Endothelial cell (in vitro differentiated cells): Measurements from ENCODE around the gene POP7. TPM values are rescaled to one million over a fixed set of nuclear protein-coding genes. Genes with fewer than 3 reads are reported as not detected.

Source experiments
- DNase-seq: peaks from one replicate; pipeline ENCODE4 v3.0.0; 2021; ENCODE audit warnings: low spot score
- H3K27ac Mint-ChIP-seq: one replicate; pipeline ENCODE4 v1.8.0; 2021; ENCODE audit warnings: mixed read lengths, inconsistent platforms; ENCODE audit not compliant: unreplicated experiment
- H3K27me3 Mint-ChIP-seq: one replicate; pipeline ENCODE4 v1.8.0; 2021; ENCODE audit warnings: mild to moderate bottlenecking, moderate library complexity, mixed read lengths, inconsistent platforms; ENCODE audit not compliant: unreplicated experiment
- H3K36me3 Mint-ChIP-seq: one replicate; pipeline ENCODE4 v1.8.0; 2021; ENCODE audit warnings: mild to moderate bottlenecking, low read depth, mixed read lengths, inconsistent platforms; ENCODE audit not compliant: unreplicated experiment
- H3K4me1 Mint-ChIP-seq: one replicate; pipeline ENCODE4 v1.8.0; 2021; ENCODE audit warnings: mild to moderate bottlenecking, mixed read lengths, inconsistent platforms; ENCODE audit not compliant: unreplicated experiment
- H3K4me3 Mint-ChIP-seq: one replicate; pipeline ENCODE4 v1.8.0; 2021; ENCODE audit warnings: mild to moderate bottlenecking, mixed read lengths, inconsistent platforms; ENCODE audit not compliant: unreplicated experiment
- H3K9me3 Mint-ChIP-seq: one replicate; pipeline ENCODE4 v1.8.0; 2021; ENCODE audit warnings: mixed read lengths, inconsistent platforms; ENCODE audit not compliant: unreplicated experiment
- total RNA-seq: library from RNA; stranded (reverse); fragmentation: NEBNext Ultra II Directional; extraction: Animal tissue kit (Norgen Biotek cat#: 25700); gene quantifications from one replicate; pipeline ENCODE4 v1.2.1, GENCODE V29; 2021; ENCODE audit not compliant: unreplicated experiment
- TF ChIP-seq, protein P1 (sequence below): fragments of 200-600 bp; sonication (generic); IDR thresholded peaks from one replicate; pipeline ENCODE4 v1.5.0; 2021; ENCODE audit warnings: antibody characterized with exemption; ENCODE audit not compliant: unreplicated experiment

The POP7 gene
- total RNA-seq, 1 donor from 2014 or later, result 30.6 TPM

- TF ChIP-seq, protein P1, sequence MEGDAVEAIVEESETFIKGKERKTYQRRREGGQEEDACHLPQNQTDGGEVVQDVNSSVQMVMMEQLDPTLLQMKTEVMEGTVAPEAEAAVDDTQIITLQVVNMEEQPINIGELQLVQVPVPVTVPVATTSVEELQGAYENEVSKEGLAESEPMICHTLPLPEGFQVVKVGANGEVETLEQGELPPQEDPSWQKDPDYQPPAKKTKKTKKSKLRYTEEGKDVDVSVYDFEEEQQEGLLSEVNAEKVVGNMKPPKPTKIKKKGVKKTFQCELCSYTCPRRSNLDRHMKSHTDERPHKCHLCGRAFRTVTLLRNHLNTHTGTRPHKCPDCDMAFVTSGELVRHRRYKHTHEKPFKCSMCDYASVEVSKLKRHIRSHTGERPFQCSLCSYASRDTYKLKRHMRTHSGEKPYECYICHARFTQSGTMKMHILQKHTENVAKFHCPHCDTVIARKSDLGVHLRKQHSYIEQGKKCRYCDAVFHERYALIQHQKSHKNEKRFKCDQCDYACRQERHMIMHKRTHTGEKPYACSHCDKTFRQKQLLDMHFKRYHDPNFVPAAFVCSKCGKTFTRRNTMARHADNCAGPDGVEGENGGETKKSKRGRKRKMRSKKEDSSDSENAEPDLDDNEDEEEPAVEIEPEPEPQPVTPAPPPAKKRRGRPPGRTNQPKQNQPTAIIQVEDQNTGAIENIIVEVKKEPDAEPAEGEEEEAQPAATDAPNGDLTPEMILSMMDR, result no peak
- H3K27ac Mint-ChIP-seq, result peak overlapping the region; percentile 81
- H3K27me3 Mint-ChIP-seq, result peaks cover 12% of the 10 kb centered on the region
- DNase-seq, result no peak
- peaks cover 12% of the 10 kb centered on the region for H3K36me3 Mint-ChIP-seq
- H3K9me3 Mint-ChIP-seq, result no peaks in the 10 kb centered on the region
- peak overlapping the region; percentile 7 for H3K4me3 Mint-ChIP-seq
- H3K4me1 Mint-ChIP-seq, result peaks cover 5% of the 10 kb centered on the region
Measured at GRCh38 chr7:100677308-100678267, 28.3 kb upstream of the POP7 start.

GRCh38 chr7:100678291-100678984 lies 27.5 kb upstream of the POP7 start:
- Mint-ChIP-seq H3K4me3 (peak overlapping the region; percentile 65), H3K36me3 (peaks cover 12% of the 10 kb centered on the region), H3K27ac (no peak overlapping the region), H3K9me3 (no peaks in the 10 kb centered on the region), H3K4me1 (peaks cover 5% of the 10 kb centered on the region), H3K27me3 (peaks cover 12% of the 10 kb centered on the region)
- TF ChIP-seq, protein P1, result no peak
- DNase-seq, result no peak

DNA sequence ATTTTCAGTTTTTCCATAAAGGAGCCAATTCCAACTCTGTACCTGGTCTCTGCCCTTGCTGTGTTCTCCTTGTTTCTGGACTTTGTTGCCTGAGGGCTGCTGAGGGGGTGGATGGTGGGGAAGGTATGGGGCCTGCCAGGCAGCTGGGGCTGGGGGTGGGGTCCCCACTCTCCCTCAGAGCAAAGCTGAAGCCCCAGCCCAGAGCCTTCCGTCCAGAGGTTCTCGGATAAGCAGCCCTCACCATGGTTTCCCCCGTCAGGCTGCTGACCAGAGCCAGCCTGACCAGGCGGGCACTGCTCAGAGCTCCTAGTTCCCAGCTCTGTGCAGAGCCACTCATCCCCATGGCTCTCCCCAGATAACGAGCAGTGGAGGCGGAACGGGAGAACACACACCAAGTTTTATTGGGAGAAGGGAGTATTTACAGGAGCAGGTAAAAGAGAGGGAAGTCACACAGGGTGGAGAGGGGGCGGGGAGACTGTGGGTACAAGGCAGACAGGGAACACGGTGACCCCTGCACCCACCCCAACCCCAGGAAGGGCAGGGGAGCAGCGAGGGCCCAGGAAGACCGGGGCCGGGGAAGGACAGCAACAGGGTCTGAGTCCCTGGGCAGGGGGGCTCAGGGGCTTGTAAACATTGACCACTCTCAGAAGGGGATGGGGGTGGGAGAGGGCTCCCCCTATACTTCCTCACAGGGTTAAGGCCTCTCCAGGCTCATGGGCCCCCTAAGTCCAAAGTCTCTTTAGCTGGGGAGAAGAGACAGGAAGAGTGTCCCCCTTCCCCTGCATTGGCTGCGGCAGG lies 26.6 kb upstream of the POP7 start:
- DNase-seq, result no peak
- Mint-ChIP-seq H3K36me3 (peaks cover 12% of the 10 kb centered on the region), H3K4me3 (peak overlapping the region; percentile 25), H3K27ac (no peak overlapping the region), H3K4me1 (peaks cover 5% of the 10 kb centered on the region), H3K9me3 (no peaks in the 10 kb centered on the region), H3K27me3 (peaks cover 12% of the 10 kb centered on the region)
- TF ChIP-seq, protein P1, result no peak

DNA sequence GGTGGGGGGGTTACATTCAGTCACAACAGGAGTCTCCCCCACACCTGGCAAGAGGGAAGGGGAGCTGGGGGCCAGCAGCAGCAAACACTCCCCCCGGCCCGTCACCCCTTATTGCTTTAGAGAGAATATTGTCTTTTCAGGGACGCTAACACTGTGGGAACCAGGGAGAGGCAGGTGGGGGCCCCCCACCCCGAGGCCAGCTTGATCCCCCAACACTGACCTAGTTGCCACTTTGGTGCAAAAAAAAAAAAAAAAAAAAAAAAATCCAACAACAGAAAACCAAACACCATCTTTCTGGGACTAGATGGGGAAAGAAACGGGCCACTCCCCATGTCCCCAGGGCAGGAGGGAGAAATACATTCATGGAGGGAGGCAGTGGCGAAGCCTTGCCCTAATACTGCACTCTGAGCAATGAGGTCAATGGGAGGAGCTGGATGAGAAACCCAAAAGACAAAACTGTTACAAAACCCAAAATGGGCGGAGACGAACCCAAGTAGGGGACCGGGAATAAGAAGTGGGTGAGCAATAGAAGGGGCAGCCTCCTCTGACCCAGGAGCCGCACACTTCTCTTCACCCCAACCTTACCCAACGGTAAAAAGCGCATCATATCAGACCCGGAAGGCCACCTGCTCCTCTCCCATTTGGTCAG lies 25.9 kb upstream of the POP7 start:
- H3K4me1 Mint-ChIP-seq, result peaks cover 5% of the 10 kb centered on the region
- H3K36me3 Mint-ChIP-seq, result peaks cover 12% of the 10 kb centered on the region
- peak overlapping the region; percentile 28 for H3K27ac Mint-ChIP-seq

More for the DNA sequence above, 25.9 kb upstream of the POP7 start:
- no peak for DNase-seq
- no peaks in the 10 kb centered on the region for H3K9me3 Mint-ChIP-seq
- H3K27me3 Mint-ChIP-seq, result peaks cover 12% of the 10 kb centered on the region
- peak overlapping the region; percentile 68 for H3K4me3 Mint-ChIP-seq
- TF ChIP-seq, protein P1, result no peak
